Peyer's patch (tissue), 4 donors: Measurements from ENCODE around the gene AMMECR1L.

Experiments
- POLR2A ChIP-seq, 2 donors: fragments of 450-650 bp; IDR thresholded peaks; one replicate each; pipeline ENCODE4 v1.5.1; 2017; ENCODE audit warnings: antibody characterized with exemption in 2 of 2, mild to moderate bottlenecking in 2 of 2, moderate library complexity in 2 of 2
- TF ChIP-seq, protein P1 (sequence below), 6 experiments: fragments of 450-650 bp in 4 of 6; fragments of 200-600 bp in 2 of 6; sonication (generic) in 1 of 6; IDR thresholded peaks; one replicate each; pipeline ENCODE4 v1.5.1; 2017 to 2019; ENCODE audit warnings: antibody characterized with exemption in 6 of 6, mild to moderate bottlenecking in 3 of 6, moderate library complexity in 1 of 6

DNA sequence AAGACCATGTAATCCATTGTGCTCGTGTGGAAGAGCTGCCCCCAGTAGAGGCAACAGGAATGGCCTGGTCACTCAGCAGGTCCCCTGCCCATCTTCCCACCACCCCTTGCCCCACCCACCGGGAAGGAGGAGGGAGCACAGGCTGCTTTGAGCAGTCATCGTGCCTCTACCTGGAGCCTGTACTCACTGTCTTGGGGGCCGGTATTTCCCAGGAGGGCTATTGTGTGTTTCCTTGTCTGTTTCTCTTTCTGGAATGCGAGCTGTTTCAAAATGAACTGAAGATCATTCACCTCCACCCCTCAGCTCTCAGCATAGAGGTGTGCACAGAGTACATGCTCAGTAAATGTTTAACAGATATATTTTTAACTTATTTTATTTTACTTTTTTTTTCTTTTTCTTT is 7.7 kb upstream of the AMMECR1L start:
- no peak for TF ChIP-seq POLR2A (IDR thresholded peaks at IDR 0.05)
- TF ChIP-seq, protein P1, sequence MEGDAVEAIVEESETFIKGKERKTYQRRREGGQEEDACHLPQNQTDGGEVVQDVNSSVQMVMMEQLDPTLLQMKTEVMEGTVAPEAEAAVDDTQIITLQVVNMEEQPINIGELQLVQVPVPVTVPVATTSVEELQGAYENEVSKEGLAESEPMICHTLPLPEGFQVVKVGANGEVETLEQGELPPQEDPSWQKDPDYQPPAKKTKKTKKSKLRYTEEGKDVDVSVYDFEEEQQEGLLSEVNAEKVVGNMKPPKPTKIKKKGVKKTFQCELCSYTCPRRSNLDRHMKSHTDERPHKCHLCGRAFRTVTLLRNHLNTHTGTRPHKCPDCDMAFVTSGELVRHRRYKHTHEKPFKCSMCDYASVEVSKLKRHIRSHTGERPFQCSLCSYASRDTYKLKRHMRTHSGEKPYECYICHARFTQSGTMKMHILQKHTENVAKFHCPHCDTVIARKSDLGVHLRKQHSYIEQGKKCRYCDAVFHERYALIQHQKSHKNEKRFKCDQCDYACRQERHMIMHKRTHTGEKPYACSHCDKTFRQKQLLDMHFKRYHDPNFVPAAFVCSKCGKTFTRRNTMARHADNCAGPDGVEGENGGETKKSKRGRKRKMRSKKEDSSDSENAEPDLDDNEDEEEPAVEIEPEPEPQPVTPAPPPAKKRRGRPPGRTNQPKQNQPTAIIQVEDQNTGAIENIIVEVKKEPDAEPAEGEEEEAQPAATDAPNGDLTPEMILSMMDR (IDR thresholded peaks at IDR 0.05) = no peak
